Stimulated activated CD8-positive, alpha-beta memory T cell treated with anti-CD3 and anti-CD28 coated beads, Interleukin-15, amount 100 ng/mL, for 48 hours (primary cell): ENCODE data around the gene SULT1C2.

Source experiments
- DNase-seq, 2 donors: peaks; one replicate each; pipeline ENCODE4 v3.0.0-alpha.2; 2020; ENCODE audit warnings: low read depth in 2 of 2

Gene SULT1C2

DNA sequence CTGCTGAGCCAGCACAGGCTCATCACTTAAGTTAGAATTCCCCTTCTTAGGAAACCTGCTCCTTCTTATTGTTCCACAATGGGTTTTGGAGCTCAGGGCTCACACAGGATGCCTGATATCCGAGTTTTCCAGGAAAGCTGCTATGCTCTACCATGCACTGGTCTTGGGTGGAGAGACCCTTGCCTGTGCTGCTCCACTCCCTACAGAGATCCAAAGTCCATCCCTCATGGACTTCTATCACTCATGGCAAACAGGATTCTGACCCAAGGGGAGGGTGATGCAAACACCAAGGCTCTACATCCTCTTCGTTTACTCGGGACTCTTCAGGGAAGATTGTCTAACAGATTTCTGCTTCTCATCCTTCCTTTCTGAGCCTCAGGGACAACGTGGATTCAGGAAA, 5.2 kb downstream of the SULT1C2 start:
- no peak for DNase-seq

DNA sequence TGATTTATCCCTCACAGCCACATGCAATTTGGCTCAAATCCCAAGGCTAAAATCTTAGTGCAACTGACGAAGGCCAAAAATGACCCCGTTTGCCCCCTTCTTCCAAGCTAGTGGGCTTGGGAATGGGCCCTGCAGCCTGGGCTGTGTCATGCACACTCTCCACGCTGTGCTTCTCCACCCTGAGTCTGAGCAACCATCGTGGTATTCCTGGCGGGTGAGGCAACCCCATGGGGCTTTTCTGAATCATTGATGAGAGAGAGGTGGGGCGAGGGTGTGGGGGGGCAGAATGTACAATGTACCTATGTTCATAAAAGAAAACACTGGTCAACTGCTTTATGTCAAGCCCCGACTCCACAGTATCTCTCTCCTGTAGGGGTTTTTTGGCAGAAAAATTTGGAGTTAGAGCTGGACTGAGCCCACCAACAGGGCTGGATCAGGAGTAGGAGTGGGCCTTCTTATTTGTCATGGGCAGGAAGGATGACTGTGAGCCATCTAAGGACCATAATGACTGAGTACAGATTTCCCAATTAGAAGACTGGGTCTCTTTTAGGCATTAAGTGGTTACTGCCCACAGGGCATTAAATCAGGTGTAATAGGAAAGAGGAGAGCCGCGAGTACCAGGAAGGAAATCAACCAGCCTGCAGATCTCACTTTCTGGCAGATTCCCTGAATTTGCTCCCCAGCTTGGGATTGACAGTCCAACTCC, 8.9 kb downstream of the SULT1C2 start:
- no peak for DNase-seq

DNA sequence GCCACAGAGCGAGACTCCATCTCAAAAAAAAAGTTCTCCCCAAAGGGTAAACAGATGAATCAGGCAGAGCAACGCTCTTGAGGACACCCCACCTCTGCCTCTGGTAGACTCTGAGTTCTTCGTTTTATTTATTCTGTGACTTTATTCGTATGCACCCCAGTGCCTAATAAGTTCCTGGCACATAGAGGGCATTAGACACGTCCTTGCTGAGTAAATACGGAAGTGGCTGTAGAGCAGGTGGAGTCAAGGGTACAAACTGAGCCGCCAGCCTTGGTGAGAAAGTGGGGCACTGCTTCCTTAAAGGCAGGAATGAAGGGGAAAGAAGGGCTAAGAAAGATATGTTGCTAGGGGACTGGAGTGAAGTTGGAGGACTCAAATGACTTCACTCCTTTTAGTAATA, 12.9 kb downstream of the SULT1C2 start:
- no peak for DNase-seq

DNA sequence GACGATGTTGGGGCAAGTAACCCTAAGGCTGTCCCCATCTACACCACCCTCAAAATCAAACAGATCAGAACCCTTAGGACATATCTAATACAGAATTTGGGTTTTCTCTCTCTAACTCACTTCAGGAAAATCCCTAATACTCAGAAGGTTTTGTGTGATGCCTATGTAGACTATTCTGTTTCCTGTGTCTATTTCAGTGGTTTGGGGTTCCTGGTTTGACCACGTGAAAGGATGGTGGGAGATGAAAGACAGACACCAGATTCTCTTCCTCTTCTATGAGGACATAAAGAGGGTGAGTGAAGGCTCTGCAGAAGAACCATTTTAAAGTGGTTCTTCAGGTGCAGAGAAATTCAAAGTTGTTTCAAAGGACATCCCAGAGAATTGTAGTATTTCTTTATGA, 16.3 kb downstream of the SULT1C2 start:
- DNase-seq = no peak

DNA sequence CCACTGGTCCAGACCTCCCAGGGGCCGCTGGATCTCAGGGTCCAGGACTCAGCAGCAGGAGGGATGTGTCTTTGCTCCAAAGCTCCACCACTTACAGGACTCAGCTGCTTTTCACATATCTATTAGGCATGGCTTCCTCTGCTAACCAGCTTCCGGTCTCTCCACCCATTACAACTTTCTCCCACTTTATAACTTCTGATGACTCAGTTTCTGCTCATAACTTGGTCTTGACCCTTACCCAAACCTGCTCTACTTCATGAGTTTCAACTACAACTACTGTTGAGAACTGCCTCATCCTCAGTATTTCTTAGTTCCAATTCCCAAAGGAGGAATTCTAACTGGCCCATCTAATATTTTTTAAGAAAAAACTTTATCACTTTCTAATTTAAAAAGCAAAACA, 17.2 kb downstream of the SULT1C2 start:
- no peak for DNase-seq

DNA sequence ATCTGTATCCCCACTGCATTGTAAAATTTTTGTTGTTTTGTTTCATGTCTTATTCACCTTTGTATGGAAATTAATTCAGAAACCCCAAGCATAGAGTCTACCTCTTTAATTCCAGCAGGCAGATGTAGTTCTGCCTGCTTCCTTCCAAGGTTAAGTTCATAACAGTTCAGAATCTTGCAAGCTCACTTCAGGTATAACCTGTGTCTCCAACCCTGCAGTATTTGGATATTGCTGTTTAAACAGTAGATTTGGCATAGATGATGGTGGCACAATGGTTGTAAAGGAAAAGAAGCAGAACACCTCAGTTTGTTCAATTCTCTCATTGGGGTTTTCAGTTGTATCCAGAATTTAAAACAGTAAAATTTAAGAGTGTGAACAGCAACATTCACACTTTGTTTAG, 21.2 kb downstream of the SULT1C2 start:
- no peak for DNase-seq

DNA sequence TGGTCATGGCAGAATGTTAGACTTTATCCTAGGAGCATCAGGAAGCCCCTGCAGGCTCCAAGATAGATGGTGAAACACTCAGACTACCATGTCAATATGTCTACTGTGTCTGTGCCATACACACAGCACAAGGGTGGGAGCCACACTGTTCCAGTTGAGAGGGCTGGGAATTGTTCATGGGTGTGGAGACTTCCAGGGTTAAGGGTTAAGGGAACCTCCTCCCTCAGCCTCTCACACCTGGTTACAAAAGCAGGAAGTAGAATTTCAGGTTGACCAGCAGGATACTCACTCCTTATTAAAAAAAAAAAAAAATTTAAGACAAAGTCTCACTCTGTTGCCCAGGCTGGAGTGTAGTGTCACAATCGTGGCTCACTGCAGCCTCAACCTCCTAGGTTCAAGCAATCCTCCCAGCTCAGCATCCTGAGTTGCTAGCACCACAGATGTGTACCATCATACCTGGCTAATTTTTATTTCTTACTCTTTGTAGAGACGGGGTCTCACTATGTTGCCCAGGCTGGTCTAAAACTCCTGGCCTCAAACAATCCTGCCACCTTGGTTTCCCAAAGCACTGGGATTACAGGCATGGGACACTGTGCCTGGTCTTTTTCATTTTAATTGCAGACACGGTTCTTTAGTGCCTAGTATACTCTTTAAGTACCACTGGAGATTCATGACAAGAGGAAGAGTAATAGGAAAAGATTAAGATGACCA, 26.0 kb downstream of the SULT1C2 start:
- no peak for DNase-seq

DNA sequence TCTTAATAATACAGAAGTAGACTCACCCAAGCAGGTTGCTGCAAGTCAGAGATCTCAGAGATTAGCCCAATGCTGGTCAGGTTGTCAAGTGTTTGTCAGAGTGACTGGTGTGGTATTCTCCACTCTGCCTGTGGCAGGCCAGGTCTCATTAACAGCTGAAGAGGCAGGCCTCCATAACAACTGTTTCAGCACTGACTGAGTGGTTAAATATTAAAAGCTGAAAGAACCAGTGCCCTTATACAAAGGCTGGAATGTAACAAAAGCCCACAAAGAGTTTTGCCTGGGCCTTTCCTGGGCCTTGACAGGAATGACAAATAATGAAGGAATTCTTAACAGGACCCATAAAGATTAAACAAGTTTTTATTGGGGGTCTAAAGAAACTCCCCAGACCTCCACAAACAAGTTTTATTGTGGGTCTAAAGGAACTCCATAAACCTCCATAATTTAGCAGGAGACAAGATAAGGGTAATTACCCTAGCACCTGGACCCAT, 26.8 kb downstream of the SULT1C2 start:
- no peak for DNase-seq

DNA sequence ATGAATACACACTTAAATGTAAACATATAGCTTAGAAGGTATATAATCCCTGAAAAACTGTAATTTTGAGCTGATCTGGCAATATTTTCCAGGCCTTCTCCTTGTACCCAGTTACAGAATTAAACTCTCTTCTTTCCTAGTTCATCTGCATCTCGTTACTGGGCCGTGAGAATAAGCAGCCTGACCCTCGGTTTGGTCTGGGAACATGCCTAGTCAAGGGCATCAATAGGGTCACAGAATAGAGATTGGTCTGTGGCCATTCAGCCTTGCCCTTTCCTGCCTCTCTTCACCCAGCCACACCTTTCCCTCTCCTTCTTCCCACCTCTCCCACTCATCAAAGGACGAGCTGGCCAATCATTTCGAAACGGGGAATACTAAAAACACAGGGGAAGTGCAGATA, 27.3 kb downstream of the SULT1C2 start:
- no peak for DNase-seq

DNA sequence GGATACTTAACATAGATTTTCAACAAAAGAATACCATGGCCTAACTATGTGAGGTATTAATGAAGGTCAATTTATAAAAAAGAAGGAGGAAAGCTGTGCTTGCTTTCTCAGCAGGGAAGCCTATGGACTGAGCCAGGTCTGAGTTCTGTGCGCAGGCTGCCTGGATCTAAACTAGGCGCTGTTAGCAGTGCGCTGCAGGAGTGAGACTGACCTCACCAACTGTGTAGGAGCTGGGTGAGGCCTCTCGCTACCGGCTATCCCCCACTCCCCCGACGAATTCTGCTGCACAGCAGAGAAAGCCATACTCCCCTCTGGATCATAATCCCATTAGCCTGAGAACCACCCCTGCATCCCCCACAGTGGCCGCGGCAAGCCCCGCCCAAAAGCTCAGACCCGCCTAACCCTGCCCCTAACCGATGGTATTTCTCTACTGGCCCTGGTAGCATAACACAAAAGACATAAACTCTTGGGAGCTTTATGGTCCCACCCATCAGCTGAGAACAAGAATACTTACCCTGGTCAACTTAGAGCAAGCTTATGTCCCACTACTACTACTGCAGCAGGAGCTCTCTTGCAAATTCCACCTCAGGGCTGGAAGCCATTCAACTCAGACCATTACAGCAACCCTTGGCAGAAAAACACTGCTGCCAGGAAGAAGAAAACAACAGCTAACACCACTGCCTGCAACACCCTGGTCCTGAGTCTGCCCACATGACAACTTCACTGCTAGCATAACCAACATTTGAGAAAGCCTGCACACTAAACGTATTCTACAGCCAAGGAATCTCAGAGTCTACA, 28.0 kb downstream of the SULT1C2 start:
- no peak for DNase-seq

DNA sequence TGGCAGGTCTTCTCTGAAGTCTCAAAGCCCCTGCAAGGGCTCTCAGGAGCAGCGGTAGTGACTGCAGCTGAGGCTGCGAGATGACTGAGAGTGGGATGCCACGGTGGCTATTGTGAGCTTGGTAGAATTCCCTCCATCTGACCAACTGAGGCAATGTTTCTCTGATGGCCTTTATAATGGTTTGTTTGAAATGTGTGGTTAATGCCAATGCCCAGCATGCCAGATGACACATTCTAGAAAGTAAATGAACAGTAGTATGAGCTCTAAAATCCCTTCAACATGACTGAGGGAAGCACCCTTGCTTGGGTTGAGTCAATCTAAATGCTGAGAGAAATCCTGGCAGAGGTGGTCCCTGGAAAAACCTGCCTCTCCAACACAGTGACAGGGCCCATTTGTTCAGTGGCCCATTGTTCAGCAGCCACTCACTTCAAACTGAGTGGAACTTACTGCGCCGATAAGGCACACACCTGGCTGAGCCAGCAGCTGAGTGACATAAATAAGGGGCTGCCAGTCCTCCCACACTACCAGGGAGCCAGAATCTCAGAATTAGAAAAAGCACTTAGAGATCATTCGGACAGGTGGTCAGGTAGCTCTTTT, 31.7 kb downstream of the SULT1C2 start:
- DNase-seq = no peak

DNA sequence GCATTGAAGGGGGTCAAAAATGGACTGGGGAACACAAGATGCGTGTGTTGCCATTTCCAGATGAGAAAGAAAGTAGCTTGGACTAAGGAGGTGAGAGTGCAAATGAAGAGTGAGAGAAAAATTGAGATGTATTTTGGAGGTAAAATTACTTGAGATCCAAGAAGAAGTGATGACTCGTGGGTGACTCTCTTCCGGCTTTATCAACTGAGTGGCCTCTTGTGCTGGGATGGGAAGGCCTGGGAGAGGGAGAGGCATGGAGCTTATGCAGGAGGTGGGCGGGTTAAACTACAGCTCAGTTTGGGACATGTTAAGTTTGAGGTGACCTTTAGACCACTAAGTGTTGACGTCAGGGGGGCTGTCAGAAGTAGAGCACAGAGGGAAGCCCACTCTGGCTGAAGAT, 34.9 kb downstream of the SULT1C2 start:
- no peak for DNase-seq

DNA sequence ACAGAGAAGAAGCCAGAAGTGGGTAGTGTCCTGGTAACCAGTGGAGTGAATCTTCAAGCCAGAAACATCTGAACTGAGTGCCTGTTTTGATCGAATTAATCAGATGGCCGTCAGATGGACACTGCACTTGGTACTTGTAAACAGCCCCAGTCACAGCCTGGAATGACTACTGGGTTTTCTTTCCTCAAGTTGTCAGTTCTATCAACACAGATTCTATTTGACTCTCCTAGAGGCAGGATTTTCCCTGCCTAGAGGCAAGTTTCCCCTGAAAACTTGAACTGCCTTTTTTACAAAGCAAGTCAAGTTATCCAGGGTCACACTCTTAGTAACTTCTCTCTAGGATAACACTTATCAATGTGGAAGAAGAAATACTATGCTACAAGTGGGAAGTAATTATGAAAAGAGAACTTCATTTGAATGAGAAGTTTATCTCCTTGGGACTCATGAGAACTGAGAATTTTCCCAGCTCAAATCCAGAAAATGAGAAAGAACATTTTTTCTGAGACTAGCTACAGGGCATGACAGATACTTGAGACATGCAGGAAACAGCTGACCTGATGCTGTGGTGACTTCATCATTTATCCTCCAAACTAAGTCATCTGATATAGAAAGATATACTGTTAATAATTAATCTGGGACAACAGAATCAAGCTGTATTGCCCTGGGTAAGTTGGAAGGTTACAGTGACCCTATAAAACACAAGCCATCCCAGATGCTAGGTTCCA, 36.0 kb downstream of the SULT1C2 start:
- no peak for DNase-seq

DNA sequence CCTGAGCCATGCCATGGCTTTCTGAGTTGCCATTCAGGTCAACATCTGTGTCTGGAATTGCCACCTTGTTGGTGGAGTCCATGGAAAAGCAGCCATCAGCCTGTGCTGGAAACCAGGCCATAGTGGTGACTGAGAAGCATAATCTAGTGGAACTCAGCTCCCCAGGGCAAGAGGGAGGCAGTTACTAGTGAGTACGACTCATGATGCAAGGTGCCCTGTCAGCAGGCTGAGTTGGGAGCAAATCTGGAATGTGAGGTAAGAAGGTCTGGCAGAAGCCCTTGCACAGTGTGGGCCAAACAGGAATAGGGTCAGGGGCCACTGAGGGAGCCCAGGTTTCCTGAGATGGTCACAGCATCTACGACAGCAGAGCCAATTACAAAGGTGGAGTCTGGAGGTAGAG, 37.1 kb downstream of the SULT1C2 start:
- no peak for DNase-seq

DNA sequence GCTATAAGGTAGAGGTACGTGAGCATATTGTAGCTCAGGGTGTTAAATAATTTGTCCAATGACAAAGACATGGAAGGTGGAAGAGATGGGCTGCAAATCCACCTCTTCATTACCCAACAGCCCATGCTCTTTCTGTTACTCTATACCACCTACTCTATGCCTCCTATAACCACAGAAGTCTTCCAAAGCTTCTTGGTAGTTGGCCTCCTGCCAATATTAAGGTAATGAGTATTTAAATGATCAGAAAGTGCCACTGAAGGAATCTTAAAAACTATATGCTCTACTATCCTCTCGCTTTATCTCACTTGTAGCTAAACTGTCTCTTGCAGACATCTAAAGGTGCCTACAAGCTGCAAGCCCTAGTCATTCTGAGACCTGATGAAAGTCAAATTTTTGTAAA, 41.1 kb downstream of the SULT1C2 start:
- DNase-seq = no peak

DNA sequence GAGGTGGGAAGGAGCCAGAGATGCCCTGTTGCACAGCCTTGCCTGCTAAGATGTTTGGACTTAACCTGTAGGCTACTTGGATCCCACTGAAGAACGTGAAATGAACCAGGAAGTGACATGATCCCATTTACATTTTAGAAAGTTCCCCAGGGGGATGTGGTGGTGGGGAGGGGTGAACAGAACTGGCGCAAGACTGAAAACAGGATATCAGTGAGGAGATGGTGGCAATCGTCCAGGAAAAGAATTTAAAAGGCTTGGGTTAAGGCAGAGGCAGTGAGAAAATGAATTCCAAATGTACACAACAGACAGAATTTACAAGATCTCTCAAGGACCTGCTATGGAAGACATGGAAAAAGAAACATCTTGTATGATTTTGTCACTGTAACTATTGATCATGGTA, 42.3 kb downstream of the SULT1C2 start:
- DNase-seq = no peak

DNA sequence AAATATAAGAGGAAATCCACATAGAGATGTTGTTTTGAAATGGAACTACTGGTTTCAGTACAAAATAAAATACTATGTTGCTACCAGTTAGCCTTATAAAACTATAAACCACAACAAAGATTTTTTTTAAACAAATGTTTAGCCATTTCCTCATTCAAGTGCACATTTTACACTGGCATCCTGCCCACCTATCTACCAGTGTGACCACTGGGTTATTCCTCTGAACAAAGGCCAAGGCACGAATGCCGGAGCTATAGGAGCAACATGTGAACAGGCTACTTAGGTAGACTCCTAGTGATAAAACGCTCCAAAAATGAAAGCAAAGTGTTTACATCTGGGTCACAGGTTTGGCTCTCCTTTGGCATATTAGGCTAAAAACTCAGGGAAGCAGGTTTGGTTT, 57.3 kb downstream of the SULT1C2 start:
- no peak for DNase-seq

DNA sequence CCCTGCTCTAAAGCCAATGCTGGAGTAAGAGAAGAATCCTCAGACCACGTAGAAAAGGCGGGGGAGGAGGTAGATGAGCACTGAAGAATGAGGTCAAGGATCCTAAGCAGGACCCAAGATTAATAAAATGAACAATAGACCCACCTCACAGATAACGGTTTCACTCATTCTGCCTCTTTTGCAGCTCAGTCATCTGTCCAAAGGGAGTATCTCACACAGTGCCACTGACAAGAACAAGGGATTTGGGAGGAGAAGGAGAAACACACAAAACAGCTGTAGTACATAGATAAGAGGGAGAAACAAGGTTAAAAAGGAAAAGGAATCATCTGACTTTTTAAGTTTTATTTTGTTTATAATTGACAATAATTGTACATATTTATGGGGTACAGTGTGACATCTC, 58.1 kb downstream of the SULT1C2 start:
- DNase-seq = no peak

DNA sequence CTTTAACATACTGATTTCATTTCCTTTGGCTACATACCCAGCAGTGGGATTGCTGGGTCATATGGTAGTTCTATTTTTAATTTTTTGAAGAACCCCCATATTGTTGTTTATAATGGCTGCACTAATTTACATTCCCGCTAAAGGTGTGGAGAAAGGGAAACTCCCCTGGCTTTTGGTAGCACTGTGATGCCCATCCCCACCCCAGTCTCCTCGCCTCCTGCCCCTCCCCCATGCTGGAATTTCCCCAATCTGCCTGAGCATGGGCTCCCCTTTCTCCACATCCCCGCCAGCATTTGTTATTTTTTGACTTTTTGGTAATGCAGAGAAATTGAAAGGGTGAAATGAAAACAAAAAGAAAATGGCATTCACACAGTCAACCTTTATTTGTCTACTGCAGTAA, 59.1 kb downstream of the SULT1C2 start:
- no peak for DNase-seq

DNA sequence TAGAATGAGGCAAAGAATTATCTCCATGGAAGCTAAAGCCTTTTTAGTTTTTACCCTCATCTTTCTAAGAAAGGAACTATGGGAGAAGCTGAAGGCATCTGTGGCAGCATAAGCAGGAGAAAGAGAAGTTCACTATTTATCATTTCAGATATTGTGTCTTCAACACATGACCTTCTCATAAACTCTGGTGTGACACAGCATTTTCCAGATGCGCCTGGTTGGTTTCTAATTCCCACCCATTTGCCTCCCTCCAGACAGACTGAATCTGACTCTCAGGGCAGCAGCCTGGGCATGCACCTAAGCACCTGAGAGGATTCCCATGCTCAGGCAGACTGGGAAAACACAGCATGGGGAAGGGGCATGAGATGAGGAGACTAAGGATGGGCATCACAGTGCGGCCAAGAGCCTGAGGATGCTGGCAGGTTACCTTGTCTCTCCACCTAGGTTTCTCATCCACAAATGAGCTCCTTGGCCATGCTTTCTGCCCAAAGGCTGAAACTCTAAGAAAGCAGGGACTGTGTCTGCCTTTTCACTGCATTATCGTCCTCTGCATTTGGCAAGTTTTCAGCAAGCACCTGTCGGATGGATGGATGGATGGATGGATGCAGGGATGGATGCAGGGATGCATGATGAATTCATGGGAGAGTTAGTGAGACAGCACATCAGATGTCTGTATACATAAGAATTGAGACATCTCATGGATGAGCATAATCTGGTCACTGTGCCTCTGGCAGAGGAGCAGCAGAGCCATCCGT, 60.3 kb downstream of the SULT1C2 start:
- DNase-seq = no peak

DNA sequence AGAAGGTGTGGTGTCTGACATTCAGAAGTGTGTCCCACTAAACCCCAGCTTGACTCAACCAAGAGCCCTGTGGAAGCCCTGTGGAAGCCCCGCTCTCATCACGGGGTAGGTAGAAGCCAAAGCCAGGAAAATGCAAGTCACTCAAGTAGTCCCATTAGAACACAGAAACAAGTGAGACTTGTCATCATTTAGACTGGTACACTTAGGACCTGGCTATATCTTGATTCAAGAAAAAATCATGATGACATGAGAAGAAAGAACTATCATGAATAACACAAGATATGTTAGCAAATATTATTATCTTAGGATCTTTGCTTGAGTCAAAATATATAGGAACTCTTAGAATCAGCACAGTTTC, 60.9 kb downstream of the SULT1C2 start:
- no peak for DNase-seq
